ENCODE data around the gene GPHN. TPM values are rescaled to one million over a fixed set of nuclear protein-coding genes. Genes with fewer than 3 reads are reported as not detected.

GPHN gene
- polyA plus RNA-seq, 2 of the 4 experiments (the other 2 are of a cell fraction): 12.7 to 15.5 TPM

- DNase-seq (ENCODE audit: low read depth in 1 of 2, low spot score in 1 of 2) (no peak), FAIRE-seq (no peak), ATAC-seq (no peak)
- Histone ChIP-seq H3K4me3 (no peak overlapping the region), H3K4me1 (no peaks in the 10 kb centered on the region), H3K4me2 (no peak overlapping the region), H3K9me3 (peaks cover 15% of the 10 kb centered on the region; the same call in 1 of the 3 replicates), H3K27ac (no peak overlapping the region)
- 91% methylated on average over 3 of the region's 3 CpGs for WGBS (ENCODE audit: missing lambda C conversion rate)
- POLR2A ChIA-PET: no interaction called here
- TF ChIP-seq KDM1A (IDR thresholded peaks at IDR 0.05; ENCODE audit: low read depth) (no peak), HOXA7 (CRISPR knock-in tag; IDR thresholded peaks at IDR 0.05) (no peak), HOXB13 (CRISPR knock-in tag; IDR thresholded peaks at IDR 0.05; ENCODE audit: low read depth) (no peak), SMC3 (IDR thresholded peaks at IDR 0.05) (no peak), ELK1 (IDR thresholded peaks at IDR 0.05; ENCODE audit: low read depth, low read length) (no peak), POLR2A (IDR thresholded peaks at IDR 0.05; ENCODE audit: low read length) (no peak), NPAS2 (CRISPR knock-in tag; IDR thresholded peaks at IDR 0.05; ENCODE audit: borderline replicate concordance) (no peak), POLR2AphosphoS2 (conservative IDR thresholded peaks at IDR 0.05; ENCODE audit: low read length) (no peak), HES2 (IDR thresholded peaks at IDR 0.05) (no peak), ZC3H11A (IDR thresholded peaks at IDR 0.05) (no peak), FOSB (CRISPR knock-in tag; IDR thresholded peaks at IDR 0.05) (no peak), CBX2 (IDR thresholded peaks at IDR 0.05; ENCODE audit: borderline replicate concordance, low read depth) (no peak), GATA3 (IDR thresholded peaks at IDR 0.05; ENCODE audit: borderline replicate concordance) (no peak), MAZ (IDR thresholded peaks at IDR 0.05; ENCODE audit: borderline replicate concordance, low read depth, low read length) (no peak), ZSCAN20 (CRISPR knock-in tag; IDR thresholded peaks at IDR 0.05) (no peak), SREBF2 (IDR thresholded peaks at IDR 0.05) (no peak)
- CTCF ChIA-PET: no interaction called here
Observed at GRCh38 chr14:67031920-67032774, 524.2 kb downstream of the GPHN start.

GRCh38 chr14:67045440-67045839 lies 537.5 kb downstream of the GPHN start:
- H3K9me3 ChIP-seq: no peaks in the 10 kb centered on the region
- H3K27ac ChIP-seq: no peak overlapping the region
- POLR2A ChIA-PET: no interaction called here
- no peaks in the 10 kb centered on the region for H3K4me1 ChIP-seq
- no peak overlapping the region for H3K4me2 ChIP-seq
- CTCF ChIA-PET: interaction anchor here (0.6 kb wide), 1 partner anchor 17 kb away, joined by 3 read pairs; no protein-coding TSS in a partner anchor
- H3K4me3 ChIP-seq: no peak overlapping the region
- TF ChIP-seq PBX3 (IDR thresholded peaks at IDR 0.05) (no peak), REST (IDR thresholded peaks at IDR 0.05) (no peak), KDM1A (IDR thresholded peaks at IDR 0.05; ENCODE audit: low read depth) (no peak), EP300 (IDR thresholded peaks at IDR 0.05) (no peak), GATA3 (IDR thresholded peaks at IDR 0.05; ENCODE audit: borderline replicate concordance) (no peak), MAFK (IDR thresholded peaks at IDR 0.05; ENCODE audit: partially characterized antibody) (no peak), JUN (IDR thresholded peaks at IDR 0.05) (no peak), CBX2 (IDR thresholded peaks at IDR 0.05; ENCODE audit: borderline replicate concordance, low read depth) (no peak), HOXB5 (CRISPR knock-in tag; IDR thresholded peaks at IDR 0.05) (no peak), EHF (CRISPR knock-in tag; IDR thresholded peaks at IDR 0.05) (no peak), CBX8 (IDR thresholded peaks at IDR 0.05) (no peak), ZNF302 (CRISPR knock-in tag; IDR thresholded peaks at IDR 0.05) (no peak)
- no peak for ATAC-seq
- no peak for DNase-seq (ENCODE audit: low read depth in 1 of 2, low spot score in 1 of 2)
- no peak for FAIRE-seq

Data from A549 (cell line).